Ammon's horn (tissue), 1 donor: ENCODE data around the gene PTPRK.
"Not testable (repeated sequence)": the region's sequence is repeated elsewhere in the genome, so short reads cannot be mapped to it uniquely, and the experiment has no call there.

Experiments used
- DNase-seq: peaks from one replicate; pipeline ENCODE4 v3.0.0-alpha.2; 2016; ENCODE audit warnings: low spot score

The PTPRK gene

GRCh38 chr6:128018821-128019220, 501.6 kb downstream of the PTPRK start:
- DNase-seq = no peak

- DNase-seq = no peak
Measured at GRCh38 chr6:128017288-128017687, 503.1 kb downstream of the PTPRK start.

- DNase-seq = no peak
Measured at GRCh38 chr6:128007658-128008057, 512.7 kb downstream of the PTPRK start.

GRCh38 chr6:128005009-128005408, 515.4 kb downstream of the PTPRK start:
- DNase-seq = no peak

GRCh38 chr6:128000363-128000762, 520.0 kb downstream of the PTPRK start:
- DNase-seq = no peak

GRCh38 chr6:127998985-127999384, 521.4 kb downstream of the PTPRK start:
- no peak for DNase-seq

- DNase-seq = no peak
Measured at GRCh38 chr6:127997496-127998164, 522.8 kb downstream of the PTPRK start.

- no peak for DNase-seq
Measured at GRCh38 chr6:127996925-127997324, 523.5 kb downstream of the PTPRK start.

GRCh38 chr6:127992144-127992543, 528.3 kb downstream of the PTPRK start:
- no peak for DNase-seq

GRCh38 chr6:127990074-127990473, 530.3 kb downstream of the PTPRK start:
- DNase-seq = no peak

- DNase-seq = peak; percentile 88
Measured at GRCh38 chr6:127980996-127981395, 539.4 kb downstream of the PTPRK start.

GRCh38 chr6:127978185-127978584, 542.2 kb downstream of the PTPRK start:
- DNase-seq = not testable (repeated sequence)

- no peak for DNase-seq
Measured at GRCh38 chr6:127976796-127977195, 543.6 kb downstream of the PTPRK start.

GRCh38 chr6:127976111-127976510, 544.3 kb downstream of the PTPRK start:
- DNase-seq = no peak

GRCh38 chr6:127972815-127973214, 547.6 kb downstream of the PTPRK start:
- no peak for DNase-seq

GRCh38 chr6:127971945-127972391, 548.4 kb downstream of the PTPRK start:
- DNase-seq = no peak

- no peak for DNase-seq
Measured at GRCh38 chr6:127971386-127971785, 549.0 kb downstream of the PTPRK start.

GRCh38 chr6:127969701-127970100, 550.7 kb downstream of the PTPRK start:
- DNase-seq = no peak

- DNase-seq = no peak
Measured at GRCh38 chr6:127968394-127968793, 552.0 kb downstream of the PTPRK start.

GRCh38 chr6:127967708-127968107, 552.7 kb downstream of the PTPRK start:
- DNase-seq = peak; percentile 41

- DNase-seq = no peak
Measured at GRCh38 chr6:127966616-127967015, 553.8 kb downstream of the PTPRK start.

- DNase-seq = peak; percentile 27
Measured at GRCh38 chr6:127963495-127963894, 556.9 kb downstream of the PTPRK start.

- no peak for DNase-seq
Measured at GRCh38 chr6:127959869-127960268, 560.5 kb downstream of the PTPRK start.

- DNase-seq = no peak
Measured at GRCh38 chr6:127956956-127957355, 563.4 kb downstream of the PTPRK start.
